K562 treated with DMSO at 1 percent for 12 hours (cell line): ENCODE data around the gene OR51F1. TPM values are rescaled to one million over a fixed set of nuclear protein-coding genes. Genes with fewer than 3 reads are reported as not detected.

Experiments used
- total RNA-seq: library from RNA; unstranded; fragments of 300-600 nt; gene quantifications from 2 replicates; pipeline ENCODE4 v1.2.3, GENCODE V29; 2022; ENCODE audit not compliant: insufficient read depth

Gene OR51F1
- not detected in 2 replicates for total RNA-seq

GRCh38 chr11:4769838-4770237 lies at the start of gene OR51F1:
TSS of gene OR51F1 (minus strand) at chr11:4769938. CDS start at chr11:4769938, 0 bp downstream.

GRCh38 chr11:4804280-4804679 lies 34.5 kb upstream of the OR51F1 start, which contains the start of gene OR52R1:
TSS of gene OR52R1 (minus strand) at chr11:4804380. CDS start at chr11:4804380, 0 bp downstream.

Other genes starting within 250 kb of the OR51F1 start
- not detected in 2 replicates for gene OR52M1, start 224.7 kb downstream of the OR51F1 start, total RNA-seq
- not detected in 2 replicates for gene OR52I2, start 188.2 kb downstream of the OR51F1 start, total RNA-seq
- not detected in 2 replicates for gene OR52I1, start 175.9 kb downstream of the OR51F1 start, total RNA-seq
- gene TRIM68, start 161.7 kb downstream of the OR51F1 start, total RNA-seq, result 6.3 and 16.5 TPM in 2 replicates
- not detected in 2 replicates for gene OR51D1, start 132.5 kb downstream of the OR51F1 start, total RNA-seq
- not detected in 2 replicates for gene OR51E1, start 126.0 kb downstream of the OR51F1 start, total RNA-seq
- gene OR51E2, start 72.1 kb downstream of the OR51F1 start, total RNA-seq, result not detected in 2 replicates
- gene MMP26, start 65.2 kb downstream of the OR51F1 start, total RNA-seq, result not detected in 2 replicates
- not detected in 2 replicates for gene OR52R1, start 34.4 kb upstream of the OR51F1 start, total RNA-seq
- gene OR51F2, start 51.4 kb upstream of the OR51F1 start, total RNA-seq, result not detected in 2 replicates
- not detected in 2 replicates for gene OR51S1, start 79.3 kb upstream of the OR51F1 start, total RNA-seq
- gene OR51T1, start 112.0 kb upstream of the OR51F1 start, total RNA-seq, result not detected in 2 replicates
- not detected in 2 replicates for gene OR51A7, start 133.8 kb upstream of the OR51F1 start, total RNA-seq
- not detected in 2 replicates for gene OR51G2, start 149.4 kb upstream of the OR51F1 start, total RNA-seq
- not detected in 2 replicates for gene OR51G1, start 154.4 kb upstream of the OR51F1 start, total RNA-seq
- not detected in 2 replicates for gene OR51A4, start 177.7 kb upstream of the OR51F1 start, total RNA-seq
- not detected in 2 replicates for gene OR51A2, start 185.8 kb upstream of the OR51F1 start, total RNA-seq
- not detected in 2 replicates for gene OR51L1, start 224.9 kb upstream of the OR51F1 start, total RNA-seq